OCI-LY3 (cell line): ENCODE measurements around the gene DIS3L.

ENCODE experiments used
- H2AFZ ChIP-seq: fragments of 200-600, 300-600 bp; shearing (Covaris generic); 2 replicates; pipeline ENCODE4 v1.6.0; 2014; ENCODE audit warnings: antibody characterized with exemption, low read depth, low read length
- H3K27ac ChIP-seq: fragments of 200-600, 300-600 bp; sonication (generic); 2 replicates; pipeline ENCODE4 v1.5.1; 2014; ENCODE audit warnings: mild to moderate bottlenecking, low read length, moderate library complexity, mixed read lengths
- H3K27me3 ChIP-seq: fragments of 200-600, 300-600 bp; sonication (generic); 2 replicates; pipeline ENCODE4 v1.6.1; 2014; ENCODE audit warnings: low read depth, low read length, mixed read lengths
- H3K36me3 ChIP-seq: fragments of 200-600, 300-600 bp; sonication (generic); replicated peaks from 2 replicates; pipeline ENCODE3; 2014; ENCODE audit warnings: low read depth, low read length, mixed read lengths
- H3K4me1 ChIP-seq: fragments of 300-600, 200-600 bp; sonication (generic); 2 replicates; pipeline ENCODE4 v1.6.1; 2014; ENCODE audit warnings: low read length, mixed read lengths
- H3K4me2 ChIP-seq: fragments of 200-600, 300-600 bp; sonication (generic); 2 replicates; pipeline ENCODE4 v1.6.1; 2014; ENCODE audit warnings: low read length, mixed read lengths
- H3K4me3 ChIP-seq: fragments of 300-600, 200-600 bp; sonication (generic); 2 replicates; pipeline ENCODE4 v1.5.1; 2014; ENCODE audit warnings: antibody characterized with exemption, mild to moderate bottlenecking, low read length, moderate library complexity
- H3K79me2 ChIP-seq: fragments of 300-600, 200-600 bp; shearing (Covaris generic); 2 replicates; pipeline ENCODE4 v1.6.1; 2014; ENCODE audit warnings: mild to moderate bottlenecking, low read length, mixed read lengths
- H3K9ac ChIP-seq: fragments of 300-600, 200-600 bp; shearing (Covaris generic); 2 replicates; pipeline ENCODE4 v1.6.0; 2014; ENCODE audit warnings: mild to moderate bottlenecking, low read length, moderate library complexity
- H3K9me3 ChIP-seq: fragments of 200-600, 300-600 bp; shearing (Covaris generic); 2 replicates; pipeline ENCODE4 v1.6.1; 2014; ENCODE audit warnings: low read length, mixed read lengths; ENCODE audit not compliant: insufficient read depth
- H4K20me1 ChIP-seq: fragments of 200-600, 300-600 bp; sonication (generic); 2 replicates; pipeline ENCODE4 v1.6.1; 2016; ENCODE audit warnings: low read length, mixed read lengths; ENCODE audit not compliant: insufficient read depth
- EZH2phosphoT487 ChIP-seq: fragments of 200-600 bp; shearing (Covaris generic); IDR thresholded peaks from 2 replicates; pipeline ENCODE4 v1.6.1; 2018; ENCODE audit warnings: antibody characterized with exemption, mixed run types, low read depth
- TF ChIP-seq, protein P1 (sequence below): fragments of 200-600, 300-600 bp; sonication (generic); IDR thresholded peaks from 2 replicates; pipeline ENCODE4 v1.5.1; 2014; ENCODE audit warnings: antibody characterized with exemption, low read length, low read depth

Gene DIS3L

DNA sequence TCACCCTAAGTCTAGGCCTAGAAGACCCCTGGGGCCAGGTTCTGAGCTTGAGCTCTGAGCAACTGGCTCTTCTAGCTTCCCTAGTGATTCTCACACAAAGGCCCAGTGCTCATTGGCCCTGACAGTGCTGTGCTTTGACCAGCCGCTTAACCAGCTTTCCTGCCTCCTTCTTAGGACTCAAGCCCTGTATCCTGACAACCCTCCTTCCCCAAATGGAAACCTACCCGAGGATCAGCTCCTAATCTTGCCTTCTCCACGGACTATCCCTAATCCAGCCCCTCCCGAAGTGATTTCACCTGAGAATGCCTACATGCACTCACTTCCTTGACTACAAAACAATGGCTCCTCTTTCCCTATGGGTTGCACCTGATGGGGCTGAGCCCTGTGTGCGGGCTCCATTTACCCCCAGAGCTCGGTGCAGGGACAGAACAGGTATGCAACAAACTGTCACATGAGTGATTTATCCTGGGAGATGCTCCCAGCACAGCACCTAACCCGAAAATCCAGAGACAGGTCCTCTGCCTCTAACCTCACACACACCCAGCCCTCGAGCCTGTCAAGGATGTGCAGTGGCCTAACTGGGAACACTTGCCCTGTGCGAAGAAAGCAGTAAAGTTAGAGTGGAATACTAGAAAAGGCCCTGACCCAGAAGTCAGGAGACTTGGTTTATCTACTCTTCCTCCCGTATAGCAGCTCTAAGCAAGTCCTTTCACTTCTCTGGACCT is 42.1 kb upstream of the DIS3L start:
- TF ChIP-seq EZH2phosphoT487 = no peak
- TF ChIP-seq, protein P1, sequence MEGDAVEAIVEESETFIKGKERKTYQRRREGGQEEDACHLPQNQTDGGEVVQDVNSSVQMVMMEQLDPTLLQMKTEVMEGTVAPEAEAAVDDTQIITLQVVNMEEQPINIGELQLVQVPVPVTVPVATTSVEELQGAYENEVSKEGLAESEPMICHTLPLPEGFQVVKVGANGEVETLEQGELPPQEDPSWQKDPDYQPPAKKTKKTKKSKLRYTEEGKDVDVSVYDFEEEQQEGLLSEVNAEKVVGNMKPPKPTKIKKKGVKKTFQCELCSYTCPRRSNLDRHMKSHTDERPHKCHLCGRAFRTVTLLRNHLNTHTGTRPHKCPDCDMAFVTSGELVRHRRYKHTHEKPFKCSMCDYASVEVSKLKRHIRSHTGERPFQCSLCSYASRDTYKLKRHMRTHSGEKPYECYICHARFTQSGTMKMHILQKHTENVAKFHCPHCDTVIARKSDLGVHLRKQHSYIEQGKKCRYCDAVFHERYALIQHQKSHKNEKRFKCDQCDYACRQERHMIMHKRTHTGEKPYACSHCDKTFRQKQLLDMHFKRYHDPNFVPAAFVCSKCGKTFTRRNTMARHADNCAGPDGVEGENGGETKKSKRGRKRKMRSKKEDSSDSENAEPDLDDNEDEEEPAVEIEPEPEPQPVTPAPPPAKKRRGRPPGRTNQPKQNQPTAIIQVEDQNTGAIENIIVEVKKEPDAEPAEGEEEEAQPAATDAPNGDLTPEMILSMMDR = no peak
- H4K20me1 ChIP-seq = no peaks in the 10 kb centered on the region
- peaks cover 33% of the 10 kb centered on the region for H3K27me3 ChIP-seq
- no peaks in the 10 kb centered on the region for H3K79me2 ChIP-seq
- no peak overlapping the region for H3K4me3 ChIP-seq
- H3K27ac ChIP-seq = no peak overlapping the region
- H3K4me1 ChIP-seq = no peaks in the 10 kb centered on the region
- no peak overlapping the region for H3K9ac ChIP-seq
- no peak overlapping the region for H3K4me2 ChIP-seq
- H2AFZ ChIP-seq = no peak overlapping the region
- no peaks in the 10 kb centered on the region for H3K9me3 ChIP-seq
- H3K36me3 ChIP-seq = no peaks in the 10 kb centered on the region

DNA sequence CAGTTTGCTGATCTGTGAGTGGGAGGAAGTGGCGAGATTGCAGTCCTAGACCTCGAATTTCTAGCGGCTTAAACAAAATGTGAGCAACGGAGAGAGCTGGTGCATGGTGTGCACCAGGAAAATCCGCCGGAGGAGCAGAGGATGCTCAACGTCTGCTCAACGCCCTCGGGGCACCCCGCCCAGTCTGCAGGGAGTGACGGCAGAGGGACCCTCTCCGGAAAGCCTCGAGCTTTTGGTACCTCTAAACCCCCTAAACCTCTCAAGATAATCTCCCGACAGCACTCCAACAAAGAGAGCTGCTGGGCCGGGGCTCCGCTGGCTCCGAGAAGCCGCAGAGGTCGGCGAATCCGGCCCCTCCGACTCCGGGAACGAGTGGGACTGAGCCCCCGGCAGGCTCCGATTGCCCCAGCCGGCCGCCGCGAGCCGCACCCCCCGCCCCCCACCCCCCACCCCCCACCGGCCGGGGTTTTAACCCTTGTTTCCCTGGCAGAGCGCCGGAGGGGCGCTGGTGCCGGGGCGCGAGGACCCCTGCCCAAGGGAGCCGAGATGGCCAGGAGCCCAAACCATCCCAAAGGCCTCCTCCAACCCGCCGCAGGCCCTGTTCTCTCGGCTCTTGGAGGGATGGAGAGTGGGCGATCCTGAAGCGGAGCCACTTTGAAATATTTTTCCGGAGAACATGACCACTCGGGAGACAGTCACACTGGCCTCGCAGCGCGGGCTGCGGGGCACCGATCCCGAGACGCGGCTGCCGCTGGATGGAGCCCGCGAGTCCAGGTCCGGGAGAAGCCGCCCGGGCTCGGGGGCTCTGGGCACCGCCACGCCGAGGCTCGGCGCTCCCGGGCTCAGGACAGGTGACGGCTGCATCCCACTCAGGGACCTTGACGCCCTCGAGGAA is 41.3 kb upstream of the DIS3L start:
- no peak overlapping the region for H2AFZ ChIP-seq
- no peaks in the 10 kb centered on the region for H3K36me3 ChIP-seq
- H3K9ac ChIP-seq = no peak overlapping the region

DNA sequence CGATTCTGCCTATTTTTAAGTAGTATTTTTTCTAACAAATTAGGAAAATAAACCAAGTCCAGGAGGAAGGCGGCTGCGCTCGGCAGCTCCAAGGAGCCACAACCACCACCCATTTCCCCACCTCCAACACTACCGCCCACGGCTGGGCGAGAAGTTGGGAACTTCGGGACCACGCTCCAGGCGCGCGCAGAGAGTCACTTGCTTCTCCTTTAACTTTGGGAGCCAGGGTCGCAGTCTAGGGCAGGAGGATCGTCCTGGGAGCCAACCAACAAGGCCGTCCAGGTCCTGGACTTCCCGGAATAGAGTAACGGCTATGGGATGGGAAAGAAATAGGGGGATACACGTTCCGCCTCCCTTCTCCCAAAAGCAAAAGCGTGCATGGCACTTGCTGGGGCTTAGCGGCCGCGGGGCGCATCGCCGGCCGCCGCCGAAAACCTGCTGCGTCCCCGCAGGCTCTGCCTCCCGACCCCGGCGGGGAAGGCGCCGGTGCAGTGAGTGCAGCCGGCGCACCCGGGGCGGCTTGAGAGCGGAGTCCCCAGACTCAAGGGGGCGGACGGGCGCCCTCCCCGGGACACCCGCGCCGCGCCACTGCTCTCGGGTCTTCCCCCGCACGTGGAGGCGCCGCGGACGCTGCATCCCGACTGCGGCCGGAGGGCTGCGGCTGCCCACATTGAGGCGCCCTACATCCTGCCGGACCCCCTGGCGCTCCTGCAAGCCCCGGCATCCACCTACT is 40.5 kb upstream of the DIS3L start:
- H3K27ac ChIP-seq = no peak overlapping the region
- no peak overlapping the region for H3K9ac ChIP-seq
- no peaks in the 10 kb centered on the region for H3K9me3 ChIP-seq
- no peaks in the 10 kb centered on the region for H3K79me2 ChIP-seq
- TF ChIP-seq, protein P1 = no peak
- TF ChIP-seq EZH2phosphoT487 = no peak
- H4K20me1 ChIP-seq = no peaks in the 10 kb centered on the region
- H3K4me2 ChIP-seq = no peak overlapping the region
- no peaks in the 10 kb centered on the region for H3K36me3 ChIP-seq
- H2AFZ ChIP-seq = no peak overlapping the region
- H3K27me3 ChIP-seq = peaks cover 42% of the 10 kb centered on the region
- no peak overlapping the region for H3K4me3 ChIP-seq
- H3K4me1 ChIP-seq = no peaks in the 10 kb centered on the region

More for the DNA sequence above, 41.3 kb upstream of the DIS3L start:
- TF ChIP-seq, protein P1 = no peak
- H3K4me2 ChIP-seq = no peak overlapping the region
- no peaks in the 10 kb centered on the region for H3K79me2 ChIP-seq
- no peaks in the 10 kb centered on the region for H3K4me1 ChIP-seq
- peaks cover 38% of the 10 kb centered on the region for H3K27me3 ChIP-seq
- H3K27ac ChIP-seq = no peak overlapping the region
- no peak overlapping the region for H3K4me3 ChIP-seq
- H3K9me3 ChIP-seq = no peaks in the 10 kb centered on the region
- no peaks in the 10 kb centered on the region for H4K20me1 ChIP-seq
